Subcutaneous adipose tissue (tissue), 4 donors: ENCODE measurements around the gene FDPS. TPM values are rescaled to one million over a fixed set of nuclear protein-coding genes. Genes with fewer than 3 reads are reported as not detected.

Experiments used
- CTCF ChIP-seq: fragments of 450-650 bp; IDR thresholded peaks from one replicate; pipeline ENCODE4 v1.5.1; 2016; ENCODE audit warnings: low read depth, mild to moderate bottlenecking, control low read depth, antibody characterized with exemption, moderate library complexity
- total RNA-seq, 4 donors: library from RNA; depleted of rRNA; stranded (reverse); fragments of >200 nt; gene quantifications; one replicate each; pipeline ENCODE4 v1.1.0, GENCODE V29; 2016

The FDPS gene
- total RNA-seq, 4 donors from 2014 or later, result 54.0 to 105 (median 81.6) TPM

GRCh38 chr1:155287987-155288543 is 20.6 kb upstream of the FDPS start:
- no peak for TF ChIP-seq CTCF

- no peak for TF ChIP-seq CTCF
These were observed 15.4 kb upstream of the FDPS start for GRCh38 chr1:155293086-155293749.

- no peak for TF ChIP-seq CTCF
These were observed 14.0 kb upstream of the FDPS start for GRCh38 chr1:155294520-155295182.

GRCh38 chr1:155295183-155295941 is 13.3 kb upstream of the FDPS start:
- TF ChIP-seq CTCF, result no peak

GRCh38 chr1:155295942-155296267 is 12.8 kb upstream of the FDPS start:
- no peak for TF ChIP-seq CTCF

GRCh38 chr1:155296661-155297060 is 12.0 kb upstream of the FDPS start:
- TF ChIP-seq CTCF, result no peak

GRCh38 chr1:155297384-155297783 is 11.3 kb upstream of the FDPS start:
- no peak for TF ChIP-seq CTCF
